ENCODE results near the gene B2M. TPM values are rescaled to one million over a fixed set of nuclear protein-coding genes. Genes with fewer than 3 reads are reported as not detected.

Gene B2M
- total and polyA plus RNA-seq, 2 of the 8 experiments (the other 6 are each of a cell fraction or from before 2014, with no cell fraction given), result 78.9 to 907 TPM

DNA sequence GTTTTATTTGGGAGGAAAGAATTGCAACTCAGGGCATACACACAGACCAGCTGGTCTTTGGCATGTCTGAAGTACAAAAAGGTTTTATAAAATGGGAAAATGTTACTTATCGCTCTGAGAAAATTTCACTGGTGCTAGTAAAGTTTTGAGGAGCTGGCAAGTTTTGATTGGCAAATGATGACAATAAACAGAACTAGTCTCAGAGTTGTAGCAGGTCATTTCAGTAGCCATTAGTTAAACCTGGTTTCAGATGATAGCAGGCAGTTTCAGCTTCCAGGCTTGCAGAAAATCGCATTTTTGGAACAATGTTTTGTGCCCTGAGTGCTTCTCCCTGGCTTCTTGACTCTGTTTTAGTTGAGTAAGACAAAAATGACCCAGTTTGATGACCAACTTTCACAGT, 10.7 kb downstream of the B2M start (continued):
- TF ChIP-seq HDAC2 (IDR thresholded peaks at IDR 0.05; ENCODE audit: borderline replicate concordance in 1 of 2, low read depth in 2 of 2, low read length in 2 of 2), result no peak
- TF ChIP-seq SIRT6 (IDR thresholded peaks at IDR 0.05; ENCODE audit: low read length), result no peak
- TF ChIP-seq TAF1 (IDR thresholded peaks at IDR 0.05; ENCODE audit: low read depth, low read length), result no peak

Measured in H1 (cell line).